Mesodermal cell (in vitro differentiated cells): ENCODE results near the gene GPC5.

ENCODE experiments used
- H3K27ac ChIP-seq: 2 replicates; pipeline ENCODE4 v1.7.0; 2013; ENCODE audit warnings: mild to moderate bottlenecking, low read depth, low read length, moderate library complexity; ENCODE audit not compliant: severe bottlenecking
- H3K36me3 ChIP-seq: 2 replicates; pipeline ENCODE4 v1.7.1; 2013; ENCODE audit warnings: mild to moderate bottlenecking, low read length, moderate library complexity; ENCODE audit not compliant: control insufficient read depth, insufficient read depth
- H3K4me1 ChIP-seq: one replicate; pipeline ENCODE4 v1.7.1; 2013; ENCODE audit warnings: mild to moderate bottlenecking, low read length; ENCODE audit not compliant: insufficient read depth, control insufficient read depth, poor library complexity, severe bottlenecking
- H3K4me3 ChIP-seq: 2 replicates; pipeline ENCODE4 v1.7.0; 2013; ENCODE audit warnings: low read length, control low read depth, mild to moderate bottlenecking; ENCODE audit not compliant: insufficient read depth, poor library complexity, severe bottlenecking; ENCODE audit errors: extremely low read depth
- H3K9me3 ChIP-seq: 2 replicates; pipeline ENCODE4 v1.7.1; 2013; ENCODE audit warnings: mild to moderate bottlenecking, low read length, moderate library complexity; ENCODE audit not compliant: control insufficient read depth
- whole genome bisulfite sequencing, 2 experiments: methylation state at CpG; one replicate each; pipeline ENCODE4 v1.1.5; 2013; ENCODE audit warnings: missing lambda C conversion rate in 2 of 2; ENCODE audit not compliant: insufficient coverage in 2 of 2; 5-methylcytosine and 5-hydroxymethylcytosine counted together

The GPC5 gene

GRCh38 chr13:91955546-91956355 is 557.3 kb downstream of the GPC5 start:
- H3K4me3 ChIP-seq: no peak overlapping the region
- H3K27ac ChIP-seq: no peak overlapping the region
- H3K36me3 ChIP-seq: no peaks in the 10 kb centered on the region
- H3K4me1 ChIP-seq: no peaks in the 10 kb centered on the region
- WGBS, 2 experiments: 86 to 92% methylated on average over 1 of the region's 1 CpG
- H3K9me3 ChIP-seq: no peaks in the 10 kb centered on the region

- Histone ChIP-seq H3K4me1 (no peaks in the 10 kb centered on the region), H3K4me3 (no peak overlapping the region), H3K36me3 (no peaks in the 10 kb centered on the region), H3K27ac (no peak overlapping the region), H3K9me3 (no peaks in the 10 kb centered on the region)
- no CpG with 5 or more reads among the region's 1 CpG for WGBS, 2 experiments
Measured at GRCh38 chr13:91960947-91961346, 562.5 kb downstream of the GPC5 start.

- Histone ChIP-seq H3K4me3 (no peak overlapping the region), H3K27ac (no peak overlapping the region), H3K9me3 (no peaks in the 10 kb centered on the region), H3K36me3 (no peaks in the 10 kb centered on the region), H3K4me1 (no peaks in the 10 kb centered on the region)
Measured at GRCh38 chr13:91962946-91963345, 564.5 kb downstream of the GPC5 start.

- no peaks in the 10 kb centered on the region for H3K9me3 ChIP-seq
- H3K4me3 ChIP-seq: no peak overlapping the region
- no peaks in the 10 kb centered on the region for H3K36me3 ChIP-seq
- WGBS, 2 experiments: 80 to 100% methylated on average over 1 of the region's 2 CpGs
- no peaks in the 10 kb centered on the region for H3K4me1 ChIP-seq
- no peak overlapping the region for H3K27ac ChIP-seq
Measured at GRCh38 chr13:91965511-91965910, 567.1 kb downstream of the GPC5 start.

GRCh38 chr13:91978571-91978970 is 580.1 kb downstream of the GPC5 start:
- H3K9me3 ChIP-seq: no peaks in the 10 kb centered on the region

GRCh38 chr13:91986761-91987483 is 588.5 kb downstream of the GPC5 start:
- Histone ChIP-seq H3K36me3 (no peaks in the 10 kb centered on the region), H3K27ac (no peak overlapping the region), H3K4me1 (no peaks in the 10 kb centered on the region), H3K4me3 (no peak overlapping the region), H3K9me3 (no peaks in the 10 kb centered on the region)
- WGBS, 2 experiments: 86% methylated on average over 1 of the region's 4 CpGs; no CpG with 5 or more reads in 1 of the 2 experiments

More at GRCh38 chr13:91978571-91978970, 580.1 kb downstream of the GPC5 start:
- Histone ChIP-seq H3K27ac (no peak overlapping the region), H3K4me3 (no peak overlapping the region), H3K36me3 (no peaks in the 10 kb centered on the region), H3K4me1 (no peaks in the 10 kb centered on the region)

GRCh38 chr13:91988331-91988730 is 589.9 kb downstream of the GPC5 start:
- 80 to 83% methylated on average over 2 of the region's 3 CpGs for WGBS, 2 experiments
- no peak overlapping the region for H3K4me3 ChIP-seq
- no peaks in the 10 kb centered on the region for H3K9me3 ChIP-seq
- H3K4me1 ChIP-seq: no peaks in the 10 kb centered on the region
- no peaks in the 10 kb centered on the region for H3K36me3 ChIP-seq
- H3K27ac ChIP-seq: no peak overlapping the region

GRCh38 chr13:92012787-92013186 is 614.4 kb downstream of the GPC5 start:
- Histone ChIP-seq H3K27ac (no peak overlapping the region), H3K9me3 (no peaks in the 10 kb centered on the region), H3K4me1 (no peaks in the 10 kb centered on the region), H3K36me3 (no peaks in the 10 kb centered on the region), H3K4me3 (no peak overlapping the region)
- 75 to 81% methylated on average over 2 to 3 of the region's 3 CpGs for WGBS, 2 experiments

GRCh38 chr13:92017737-92018136 is 619.3 kb downstream of the GPC5 start:
- WGBS, 2 experiments: 89 to 94% methylated on average over 10 to 11 of the region's 13 CpGs
- Histone ChIP-seq H3K27ac (no peak overlapping the region), H3K36me3 (no peaks in the 10 kb centered on the region), H3K4me1 (no peaks in the 10 kb centered on the region), H3K9me3 (no peaks in the 10 kb centered on the region), H3K4me3 (no peak overlapping the region)

GRCh38 chr13:92028695-92029094 is 630.3 kb downstream of the GPC5 start:
- H3K36me3 ChIP-seq: no peaks in the 10 kb centered on the region
- H3K9me3 ChIP-seq: no peaks in the 10 kb centered on the region
- no peak overlapping the region for H3K27ac ChIP-seq
- no peak overlapping the region for H3K4me3 ChIP-seq
- no peaks in the 10 kb centered on the region for H3K4me1 ChIP-seq

GRCh38 chr13:92029641-92030040 is 631.2 kb downstream of the GPC5 start:
- H3K4me3 ChIP-seq: no peak overlapping the region
- H3K9me3 ChIP-seq: no peaks in the 10 kb centered on the region
- no CpG with 5 or more reads among the region's 4 CpGs for WGBS, 2 experiments
- no peak overlapping the region for H3K27ac ChIP-seq
- H3K36me3 ChIP-seq: no peaks in the 10 kb centered on the region
- no peaks in the 10 kb centered on the region for H3K4me1 ChIP-seq
